ENCODE results near the gene FLCN.

FLCN gene

DNA sequence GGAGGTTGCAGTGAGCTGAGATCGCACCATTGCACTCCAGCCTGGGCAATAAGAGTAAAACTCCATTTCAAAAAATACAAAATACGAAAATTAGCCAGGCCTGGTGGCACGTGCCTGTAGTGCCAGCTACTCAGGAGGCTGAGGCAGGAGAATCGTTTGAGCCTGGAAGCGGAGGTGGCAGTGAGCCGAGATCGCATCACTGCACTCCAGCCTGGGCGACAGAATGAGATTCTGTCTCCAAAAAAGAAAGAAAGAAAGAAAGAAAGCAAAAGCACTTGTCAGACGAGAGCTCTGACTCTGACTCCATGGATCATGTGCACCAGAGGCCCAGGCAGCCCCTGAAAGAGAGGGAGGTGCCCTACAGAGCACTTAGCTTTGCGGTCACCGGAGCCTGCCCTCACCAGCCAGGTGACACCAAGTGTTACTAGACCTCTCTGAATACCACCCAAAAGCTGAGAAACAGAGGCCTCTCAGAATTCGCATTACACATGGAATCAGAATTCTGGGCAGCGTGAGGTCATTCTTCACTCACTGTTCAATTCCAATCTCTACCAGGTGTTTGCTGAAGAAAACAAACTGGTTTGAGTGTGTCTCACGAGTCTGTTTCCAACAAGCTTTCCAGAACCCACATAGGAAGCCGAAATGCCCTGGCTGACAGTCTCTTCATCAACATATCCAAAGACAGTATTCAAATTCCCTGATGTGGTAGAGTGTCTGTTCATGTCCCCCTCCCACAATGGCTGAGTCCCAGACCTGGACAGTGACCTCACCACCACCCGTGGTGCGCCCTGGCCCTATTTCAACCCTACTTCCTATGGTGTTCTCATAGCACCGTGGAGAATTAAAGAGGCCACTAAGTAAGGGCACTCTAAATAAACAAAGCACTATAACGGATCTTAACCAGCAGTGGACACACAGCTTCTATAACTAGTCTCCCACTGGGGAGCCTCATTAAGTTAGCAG lies 1.5 kb downstream of the FLCN start:
- DNase-seq (ENCODE audit: low spot score), result peak; percentile 84

DNA sequence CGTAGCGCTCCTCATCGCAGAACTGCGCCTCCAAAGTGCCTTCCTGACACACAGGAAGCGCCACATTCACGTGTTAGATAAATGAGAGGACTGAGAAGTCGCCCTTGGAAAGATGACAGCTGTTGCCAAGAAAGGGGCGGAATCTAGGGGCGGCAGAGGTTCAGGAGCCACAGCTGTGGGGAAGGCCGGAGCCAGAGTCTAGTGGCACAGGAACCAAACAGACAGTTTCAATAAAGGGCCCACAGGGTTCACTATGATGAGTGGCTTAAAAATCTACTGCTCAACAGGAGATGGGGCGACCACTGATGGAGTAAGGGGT lies 4.7 kb downstream of the FLCN start:
- no peak for DNase-seq (ENCODE audit: low spot score)

DNA sequence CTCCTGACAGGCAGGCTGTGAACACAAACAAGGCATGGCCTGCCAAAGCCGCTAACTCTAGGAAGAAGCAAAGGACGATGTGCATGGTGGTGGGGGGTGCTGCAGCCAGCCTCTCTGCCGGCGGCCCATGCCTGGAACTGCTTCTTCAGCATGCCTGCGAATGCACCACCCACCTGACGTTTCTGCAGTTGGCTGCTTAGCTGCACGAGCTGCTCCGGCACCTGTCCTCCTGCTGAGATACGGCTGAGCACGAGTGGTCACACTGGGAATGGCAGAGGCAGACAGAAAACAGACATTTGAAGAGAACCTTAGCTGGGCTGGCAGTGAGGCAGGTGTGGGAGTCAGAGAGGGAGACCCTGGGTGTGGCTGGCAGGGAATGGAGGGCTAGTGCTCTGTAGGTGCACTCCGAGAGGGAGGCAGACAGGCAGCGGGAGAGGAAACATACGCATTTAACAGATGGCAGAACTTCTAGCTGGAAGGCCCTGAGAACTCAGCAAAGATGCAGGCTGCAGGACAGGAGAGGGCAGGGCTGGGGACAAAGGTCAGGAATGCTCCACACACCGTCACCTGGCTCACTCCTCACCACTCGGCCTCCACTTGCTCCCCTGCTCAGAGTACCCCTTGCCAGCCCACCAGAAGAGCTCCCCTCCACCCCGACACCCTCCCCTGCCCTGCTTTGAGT lies 5.2 kb downstream of the FLCN start:
- no peak for DNase-seq (ENCODE audit: low spot score)

DNA sequence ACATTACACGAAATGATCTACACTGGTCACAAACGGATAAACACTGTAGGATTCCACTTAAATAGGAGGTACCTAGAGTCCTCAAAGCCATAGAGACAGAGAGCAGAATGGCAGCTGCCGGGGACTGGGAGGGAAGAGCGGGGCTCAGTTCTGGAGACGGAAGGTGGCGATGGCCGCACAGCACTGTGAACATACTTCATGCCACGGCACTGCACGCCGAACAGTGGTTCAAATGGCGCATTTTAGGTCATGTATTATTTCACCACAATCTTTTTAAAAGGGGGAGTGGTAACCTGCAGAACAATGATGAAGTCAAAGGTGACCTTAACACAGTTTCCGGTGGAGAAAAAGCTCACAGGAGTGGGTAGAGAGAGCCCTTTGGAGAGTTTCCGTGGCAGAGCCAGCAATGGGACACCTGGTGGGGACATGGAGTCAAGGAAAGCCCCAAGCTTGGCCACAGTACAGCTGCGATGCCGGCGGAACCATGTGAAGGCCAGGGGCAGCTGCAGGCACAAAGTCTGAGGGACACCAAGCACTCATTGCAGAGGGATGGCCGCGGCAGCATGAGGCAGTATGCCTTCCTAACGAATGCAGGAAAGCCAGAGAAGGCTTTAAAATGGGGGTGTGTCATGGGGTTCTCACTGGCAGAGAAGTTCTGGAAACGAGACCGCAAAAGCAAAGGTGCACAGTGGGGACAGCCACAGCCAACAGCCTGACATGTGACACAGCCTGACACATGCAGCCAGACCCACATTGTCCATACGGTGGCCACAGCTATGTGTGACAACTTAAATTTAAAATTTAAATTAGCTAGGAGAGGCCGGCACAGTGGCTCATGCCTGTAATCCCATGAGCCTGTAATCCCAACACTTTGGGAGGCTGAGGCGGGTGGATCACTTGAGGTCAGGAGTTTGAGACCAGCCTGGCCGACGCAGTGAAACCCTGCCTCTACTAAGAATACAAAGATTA lies 7.3 kb downstream of the FLCN start:
- no peak for DNase-seq (ENCODE audit: low spot score)

DNA sequence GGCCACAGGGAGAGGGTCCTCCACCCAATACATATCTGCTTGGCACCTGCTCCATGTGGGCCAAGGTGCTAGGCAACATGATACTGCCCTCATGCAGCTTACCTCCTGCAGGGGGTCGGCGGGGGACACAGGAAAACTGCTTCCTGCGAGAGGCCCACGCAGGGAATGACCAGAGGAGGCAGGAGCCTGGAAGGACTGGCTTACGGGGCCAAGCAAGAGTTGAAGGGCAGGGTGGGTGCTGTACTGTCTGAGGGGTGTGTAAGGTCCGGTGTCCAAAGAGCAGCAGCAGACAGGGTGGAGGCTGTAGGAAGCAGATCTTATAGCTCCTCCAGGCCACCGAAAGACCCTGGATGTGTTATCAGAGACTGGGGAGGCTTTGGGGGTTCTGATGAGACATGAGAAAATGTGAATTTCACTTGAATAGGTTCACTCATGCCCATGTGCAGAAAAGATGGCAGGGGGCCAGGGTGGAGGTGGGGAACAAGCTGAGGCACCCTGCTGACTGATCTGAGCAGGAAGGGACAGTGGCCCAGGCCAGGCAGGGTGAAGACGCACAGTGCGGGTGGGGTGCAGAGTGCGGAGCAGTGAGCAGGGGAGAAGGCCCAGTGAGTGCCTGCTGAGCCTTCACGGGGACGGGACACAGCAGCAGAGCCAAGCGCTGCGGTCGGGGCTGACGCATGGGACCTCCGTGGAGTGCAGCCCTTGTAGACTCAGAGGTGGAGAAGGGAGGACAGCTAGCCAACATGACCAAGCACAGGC lies 8.3 kb downstream of the FLCN start:
- no peak for DNase-seq (ENCODE audit: low spot score)

DNA sequence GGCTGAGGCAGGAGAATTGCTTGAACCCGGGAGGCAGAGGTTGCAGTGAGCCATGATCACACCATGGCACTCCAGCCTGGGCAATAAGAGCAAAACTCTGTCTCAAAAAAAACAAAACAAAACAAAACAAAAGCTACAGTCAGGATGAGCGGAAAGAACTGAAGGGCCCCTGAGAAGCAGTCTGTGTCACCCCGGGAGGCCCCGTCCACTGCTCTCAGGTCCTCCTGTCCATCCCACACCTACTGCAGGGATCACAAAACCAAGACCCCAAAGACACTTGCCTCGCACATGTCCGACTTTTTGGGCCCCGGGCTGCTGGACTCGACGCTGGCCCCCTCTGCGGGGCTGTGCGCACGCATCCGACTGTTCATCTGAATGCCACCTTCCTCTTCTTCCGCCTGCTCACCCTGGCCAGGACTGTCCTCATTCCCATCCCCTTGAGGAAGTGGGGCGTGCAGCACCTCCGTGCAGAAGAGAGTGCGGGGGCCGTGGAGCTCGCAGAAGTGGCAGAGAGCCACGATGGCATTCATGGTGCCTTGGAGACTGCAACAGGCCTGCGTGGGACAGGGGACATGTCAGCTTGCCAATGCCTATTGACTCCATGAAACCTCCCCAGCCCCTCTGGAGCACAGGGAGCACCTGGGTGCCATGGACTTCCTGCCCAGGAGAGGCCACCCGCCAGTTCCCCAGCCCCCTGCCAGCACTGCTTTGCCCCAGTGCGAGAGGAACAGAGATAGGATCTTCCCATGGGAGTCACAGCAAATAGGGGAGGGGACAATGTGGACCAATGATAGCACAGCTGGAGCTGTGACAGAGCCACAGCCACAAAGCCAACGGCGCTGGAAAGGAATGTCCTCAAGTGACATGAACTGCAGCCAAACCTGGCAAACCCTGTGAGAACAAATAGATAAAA lies 9.1 kb downstream of the FLCN start:
- DNase-seq (ENCODE audit: low spot score), result no peak

DNA sequence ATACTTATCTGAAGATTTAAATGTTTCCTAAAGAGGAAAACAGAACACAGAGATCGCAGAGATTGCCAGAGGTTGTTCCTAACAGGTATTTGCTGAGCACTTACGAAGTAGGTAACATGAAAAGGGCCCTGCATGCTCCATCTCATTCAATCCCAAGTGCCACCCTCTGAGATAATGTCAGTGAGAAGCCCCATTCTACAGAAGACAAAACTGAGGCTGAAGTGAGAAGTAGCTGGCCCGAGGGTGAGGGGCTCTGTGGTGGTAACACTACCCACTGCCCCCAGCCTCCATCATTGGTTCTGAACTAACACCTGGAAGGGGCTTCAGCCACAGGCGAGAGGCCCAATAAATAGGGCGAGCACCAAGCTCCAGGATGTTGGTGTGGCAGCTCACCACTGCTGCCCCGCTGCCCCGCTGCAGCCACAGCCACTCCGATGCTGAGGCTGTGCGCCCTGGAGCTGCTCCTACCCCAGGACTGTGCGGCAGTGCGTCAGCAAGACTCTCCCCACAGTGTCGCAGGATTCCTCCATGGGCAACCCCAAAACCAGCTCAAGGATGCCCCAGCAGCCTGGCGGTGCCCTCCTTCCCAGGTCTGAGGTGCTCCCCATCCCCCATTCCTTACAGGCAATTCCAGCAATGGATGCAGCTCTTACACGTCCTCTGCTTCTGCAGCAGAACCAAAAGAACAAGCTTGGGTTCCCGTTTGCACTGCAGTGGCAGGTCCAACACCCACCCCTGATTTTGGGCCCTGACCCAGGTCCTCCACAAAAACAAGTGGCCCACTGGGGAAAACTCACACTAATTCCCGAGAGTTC lies 10.3 kb downstream of the FLCN start:
- no peak for DNase-seq (ENCODE audit: low spot score)

DNA sequence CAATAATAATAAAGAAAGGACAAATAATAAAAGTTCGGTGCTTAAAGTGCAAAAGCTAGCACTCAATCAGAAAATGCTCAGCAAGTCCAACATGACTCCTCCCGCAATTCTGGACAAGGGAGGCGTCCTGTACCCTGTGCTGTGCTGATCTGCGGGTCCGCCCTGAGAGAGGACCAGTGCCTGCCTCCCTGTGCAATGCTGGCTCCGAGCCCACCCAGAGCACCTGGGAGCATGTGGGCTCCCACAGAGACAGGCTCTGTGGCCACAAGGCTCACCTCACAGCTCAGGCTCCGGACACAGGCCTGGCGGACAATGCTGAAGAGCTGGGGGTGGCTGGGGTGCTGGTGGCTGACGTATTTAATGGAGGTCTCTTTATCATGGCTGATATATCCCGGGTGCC lies 11.1 kb downstream of the FLCN start:
- DNase-seq (ENCODE audit: low spot score), result no peak

DNA sequence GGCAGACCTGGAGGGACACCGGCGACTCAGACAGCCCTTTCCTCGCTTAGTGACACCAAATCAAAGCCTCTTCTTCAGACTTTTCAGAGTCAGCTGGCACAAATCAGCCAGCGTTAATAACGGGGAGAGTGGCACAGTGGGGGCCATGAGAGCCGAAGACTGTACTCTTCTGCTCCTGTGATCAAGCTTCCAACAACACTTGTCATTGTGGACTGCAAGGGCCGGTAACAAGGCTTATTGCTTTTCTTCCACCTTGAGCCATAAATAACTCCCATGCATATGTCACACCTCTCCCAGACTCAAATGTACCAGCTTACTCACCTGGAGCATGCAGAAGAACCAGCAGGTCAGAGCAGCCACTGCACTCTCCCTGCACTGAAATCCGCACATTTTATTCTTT lies 12.8 kb downstream of the FLCN start:
- no peak for DNase-seq (ENCODE audit: low spot score)

DNA sequence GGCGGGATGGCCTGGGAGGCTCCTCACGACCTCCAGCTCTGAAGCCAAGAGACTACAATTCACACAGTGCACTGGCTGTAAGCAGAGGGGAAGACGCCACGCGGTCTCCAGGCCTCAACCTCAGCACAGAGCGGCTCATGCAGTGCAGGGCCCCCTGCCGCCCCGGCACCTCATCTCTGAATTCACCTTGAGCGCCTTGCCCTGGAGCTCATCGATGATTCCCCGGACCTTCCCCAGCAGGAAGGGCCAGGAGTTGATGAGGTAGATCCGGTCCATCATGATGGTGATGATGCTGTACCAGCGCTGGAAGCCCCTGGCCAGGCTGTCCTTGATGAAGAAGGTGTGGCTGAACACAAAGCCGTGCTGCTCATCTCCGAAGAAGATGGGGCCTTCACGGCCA lies 13.2 kb downstream of the FLCN start:
- DNase-seq (ENCODE audit: low spot score), result no peak

DNA sequence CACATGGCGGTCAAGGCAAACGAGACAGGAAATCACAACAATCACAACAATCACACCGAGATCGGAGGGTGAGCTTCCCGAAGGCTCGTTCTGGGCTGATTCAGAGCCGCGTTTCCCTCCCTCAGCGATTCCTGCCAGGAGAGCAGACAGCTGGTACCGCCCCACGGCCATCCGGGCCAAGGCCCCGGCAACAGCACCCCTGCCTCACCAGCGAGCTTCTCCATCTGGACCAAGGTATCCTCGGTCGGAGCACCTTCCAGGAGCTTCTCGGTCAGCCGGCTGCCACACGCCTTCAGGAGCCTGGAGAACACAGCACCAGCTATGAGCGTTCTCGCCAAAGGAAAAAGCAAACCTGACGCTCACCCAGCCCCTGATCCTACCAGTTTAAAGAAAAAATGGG lies 15.6 kb downstream of the FLCN start:
- no peak for DNase-seq (ENCODE audit: low spot score)

DNA sequence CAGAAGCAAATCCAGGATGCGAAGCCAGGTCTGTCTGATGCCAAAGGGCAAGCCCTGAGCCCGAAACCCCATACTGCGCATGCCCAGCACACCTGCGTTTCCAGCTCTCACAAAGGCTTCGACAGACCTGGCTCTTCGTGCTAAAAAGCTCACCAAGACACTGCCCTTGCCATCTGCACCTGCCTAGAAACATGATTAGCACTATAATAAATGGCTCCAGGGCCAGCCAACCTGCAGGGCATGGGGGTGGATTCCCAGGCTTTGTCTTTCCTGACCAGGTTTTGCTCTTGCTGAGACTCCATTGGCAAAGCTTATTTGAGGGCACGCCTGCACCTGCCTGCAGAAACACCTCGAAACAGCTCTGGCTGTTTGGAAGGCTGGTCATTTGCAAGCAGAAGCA lies 16.4 kb downstream of the FLCN start:
- DNase-seq (ENCODE audit: low spot score), result no peak

DNA sequence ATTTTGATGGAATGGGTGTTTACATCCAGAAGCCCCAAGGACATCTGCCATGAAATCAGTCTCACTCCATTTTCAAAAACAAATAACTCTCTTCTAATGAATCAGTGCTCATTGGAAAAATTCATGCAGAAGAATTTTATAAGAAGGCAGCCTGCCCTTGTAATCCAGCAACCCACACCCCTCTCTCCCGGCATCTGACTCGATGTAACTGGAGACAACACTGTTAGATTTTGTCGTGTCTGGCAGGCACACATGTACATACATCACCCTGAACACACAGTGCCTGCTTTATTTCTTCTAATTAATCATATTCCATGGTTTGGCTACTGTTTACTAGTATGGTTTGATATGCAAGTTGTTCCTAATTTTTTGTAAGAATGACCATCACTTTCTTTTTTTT lies 19.0 kb downstream of the FLCN start:
- DNase-seq (ENCODE audit: low spot score), result no peak

DNA sequence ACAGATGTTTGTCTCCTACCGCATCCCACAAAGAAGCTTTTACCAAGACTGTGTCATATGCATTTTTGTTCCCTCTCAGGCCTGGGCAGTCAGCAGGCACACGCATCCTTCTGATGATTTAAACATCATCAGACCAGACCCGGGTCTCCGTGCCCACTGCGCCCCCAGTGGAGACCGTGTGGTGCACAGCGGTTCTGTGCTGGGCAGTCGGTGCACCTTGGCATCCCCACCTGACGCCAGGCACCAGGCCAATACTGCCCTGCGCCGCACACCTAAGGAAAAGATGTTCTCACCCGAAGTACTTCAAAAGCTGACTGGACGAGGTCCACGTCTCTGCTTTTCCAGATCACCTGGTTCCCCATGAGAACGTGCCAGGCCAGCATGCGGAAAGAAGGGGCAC lies 20.2 kb downstream of the FLCN start:
- DNase-seq (ENCODE audit: low spot score), result no peak

DNA sequence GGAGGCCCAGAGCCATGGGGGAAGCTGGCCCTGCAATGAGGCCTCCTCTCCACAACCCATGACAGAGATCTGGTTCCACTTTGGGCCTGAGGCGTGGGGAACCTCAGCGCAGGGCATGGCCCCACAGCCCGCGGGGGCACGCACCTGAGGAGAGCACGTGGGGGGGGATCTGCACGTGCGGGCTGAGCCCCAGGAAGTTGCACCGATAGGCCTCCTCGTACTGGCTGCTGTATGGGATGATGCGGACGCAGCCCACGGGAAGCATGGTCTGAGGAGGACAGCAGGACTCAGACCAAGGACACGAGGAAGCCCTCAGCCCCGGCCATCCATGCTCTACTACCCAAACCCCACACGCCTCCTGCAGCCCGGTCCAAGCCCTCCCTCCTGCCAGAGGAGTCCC lies 20.7 kb downstream of the FLCN start:
- DNase-seq (ENCODE audit: low spot score), result no peak

DNA sequence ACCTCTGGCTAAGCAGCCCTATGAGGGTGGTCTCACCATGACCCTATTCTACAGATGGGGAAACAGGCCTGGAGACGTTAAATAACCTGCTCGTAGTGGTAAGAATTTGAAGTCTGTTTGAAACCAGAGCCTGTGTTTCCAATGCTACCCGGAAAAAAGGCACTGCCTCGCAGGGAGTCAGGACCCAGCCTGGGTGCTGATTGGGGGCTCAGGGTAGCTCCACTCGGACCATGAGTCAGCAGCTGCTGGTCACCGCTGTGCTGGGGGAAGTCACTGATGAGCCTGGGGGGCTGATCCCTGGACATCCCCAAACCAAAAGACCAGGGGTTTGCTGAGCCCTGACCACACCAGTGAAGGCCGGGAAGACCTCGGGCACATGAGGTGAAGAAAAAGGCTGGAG lies 21.4 kb downstream of the FLCN start:
- no peak for DNase-seq (ENCODE audit: low spot score)

DNA sequence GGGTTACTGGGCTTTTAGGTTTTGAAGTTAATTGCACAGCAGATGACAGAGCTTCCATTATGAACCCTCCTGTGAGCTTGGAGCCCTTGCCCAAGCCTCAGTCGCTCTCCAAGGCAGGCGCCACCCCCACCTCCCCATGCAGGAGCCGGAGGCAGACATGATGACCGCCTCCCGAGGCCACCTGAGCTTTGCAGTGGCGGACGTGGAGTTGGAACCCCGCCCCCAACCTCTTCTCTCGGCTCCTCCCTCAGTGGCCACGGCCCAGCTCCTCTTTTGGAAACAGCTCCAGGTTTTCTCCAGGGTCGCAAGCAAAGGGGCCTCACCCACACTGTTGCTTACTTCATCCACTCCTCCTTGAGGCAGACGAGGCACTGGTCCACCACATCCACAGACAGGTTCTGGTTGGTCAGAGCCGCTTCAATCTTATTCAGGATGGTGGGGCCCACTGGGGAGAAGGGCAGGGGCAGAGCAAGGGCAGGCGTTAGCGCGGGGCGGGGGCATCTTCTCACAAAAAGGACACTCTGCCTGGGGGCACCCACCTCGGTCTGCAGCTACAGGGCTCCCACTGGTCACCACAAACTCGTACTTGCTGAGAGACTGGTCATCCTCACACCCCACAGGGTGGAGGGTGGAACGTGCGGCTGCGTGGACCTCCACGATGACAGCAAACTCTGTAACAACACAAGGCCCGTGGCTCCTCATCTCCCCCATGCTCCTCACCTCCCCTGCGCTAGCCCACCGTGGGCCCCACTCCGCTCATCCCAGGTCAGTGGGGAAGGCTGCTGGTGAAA lies 22.1 kb downstream of the FLCN start:
- no peak for DNase-seq (ENCODE audit: low spot score)

DNA sequence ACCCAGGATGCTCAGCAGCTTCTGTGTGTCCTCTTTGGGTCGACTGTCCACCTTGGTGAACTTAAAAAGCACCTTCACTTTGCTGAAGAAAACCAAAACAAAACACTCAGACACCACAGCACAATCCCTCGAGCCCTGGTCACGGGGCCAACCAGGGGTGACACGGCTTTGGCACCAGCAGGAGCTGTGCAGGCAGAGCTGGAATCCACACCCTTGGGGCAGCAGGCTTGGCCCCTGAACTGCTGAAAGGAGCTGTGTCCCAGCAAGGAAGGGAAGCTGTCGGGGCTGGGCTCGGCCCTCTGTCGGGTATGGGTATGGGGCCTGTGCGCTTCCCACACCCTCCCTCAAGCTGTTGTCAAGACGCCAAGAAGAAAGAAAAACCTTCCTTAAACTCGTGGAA lies 23.2 kb downstream of the FLCN start:
- no peak for DNase-seq (ENCODE audit: low spot score)

DNA sequence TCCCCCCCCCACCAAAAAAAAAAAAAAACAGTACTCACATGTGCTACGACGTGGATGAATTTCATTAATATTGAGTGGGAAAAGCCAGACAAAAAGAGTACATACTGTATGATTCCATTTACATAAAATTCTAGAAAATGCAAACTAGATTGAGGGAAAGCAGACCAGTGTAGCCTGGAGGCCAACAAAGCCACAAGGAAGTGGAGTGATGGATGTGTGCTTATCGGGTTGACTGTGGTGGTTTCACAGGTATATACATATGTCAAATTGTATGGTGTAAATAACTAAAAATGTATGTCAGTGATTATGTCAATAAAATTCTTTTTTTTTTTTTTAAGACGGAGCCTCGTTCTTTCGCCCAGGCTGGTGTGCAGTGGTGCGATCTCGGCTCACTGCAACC lies 29.0 kb downstream of the FLCN start:
- no peak for DNase-seq (ENCODE audit: low spot score)

All from kidney tubule cell (primary cell).